Peyer's patch (tissue), 4 donors: ENCODE results near the gene TESMIN. TPM values are rescaled to one million over a fixed set of nuclear protein-coding genes. Genes with fewer than 3 reads are reported as not detected.
A peak's percentile ranks its signal among the peaks of the same experiment; 100 is the strongest.

ENCODE experiments used
- DNase-seq, 3 donors: peaks; one replicate each; pipeline ENCODE4 v3.0.0-alpha.2; 2017 to 2019
- H3K27ac ChIP-seq, 4 donors: fragments of 200-600 bp; sonication (generic); one replicate each; pipeline ENCODE4 v1.5.1; 2016 to 2019
- H3K27me3 ChIP-seq, 2 donors: fragments of 200-600 bp; sonication (generic); one replicate each; pipeline ENCODE4 v1.5.1; 2019
- H3K36me3 ChIP-seq, 3 donors: fragments of 200-600 bp; sonication (generic); one replicate each; pipeline ENCODE4 v1.5.1; 2016 to 2019
- H3K4me1 ChIP-seq, 4 donors: fragments of 200-600 bp; sonication (generic); one replicate each; pipeline ENCODE4 v1.5.1; 2016 to 2019
- H3K4me3 ChIP-seq, 4 donors: fragments of 200-600 bp; sonication (generic); 1 replicate in 3 of 4; 2 replicates in 1 of 4; pipeline ENCODE4 v1.5.1; 2016 to 2019; ENCODE audit warnings: mild to moderate bottlenecking in 1 of 4
- H3K9me3 ChIP-seq, 4 donors: fragments of 200-600 bp; sonication (generic); one replicate each; pipeline ENCODE4 v1.5.1; 2016 to 2019; ENCODE audit warnings: mild to moderate bottlenecking in 1 of 4
- CTCF ChIP-seq, 6 experiments: fragments of 450-650 bp in 4 of 6; fragments of 200-600 bp in 2 of 6; sonication (generic) in 1 of 6; IDR thresholded peaks; one replicate each; pipeline ENCODE4 v1.5.1; 2017 to 2019; ENCODE audit warnings: antibody characterized with exemption in 6 of 6, mild to moderate bottlenecking in 3 of 6, moderate library complexity in 1 of 6
- POLR2A ChIP-seq, 2 donors: fragments of 450-650 bp; IDR thresholded peaks; one replicate each; pipeline ENCODE4 v1.5.1; 2017; ENCODE audit warnings: antibody characterized with exemption in 2 of 2, mild to moderate bottlenecking in 2 of 2, moderate library complexity in 2 of 2
- total RNA-seq, 4 donors: library from RNA; depleted of rRNA; stranded (reverse); fragments of >200 nt; gene quantifications; one replicate each; pipeline ENCODE4 v1.1.0, GENCODE V29; 2016

TESMIN gene
- total RNA-seq, 4 donors from 2014 or later: 2.6 to 16.7 (median 8.2) TPM

- TF ChIP-seq POLR2A (IDR thresholded peaks at IDR 0.05): no peak
- no peak for TF ChIP-seq CTCF (IDR thresholded peaks at IDR 0.05)
Observed at GRCh38 chr11:68698993-68699392, 52.3 kb downstream of the TESMIN start.

GRCh38 chr11:68695531-68695930, 55.8 kb downstream of the TESMIN start:
- Histone ChIP-seq H3K4me3 (no peak overlapping the region), H3K4me1 (no peaks in the 10 kb centered on the region), H3K36me3 (no peaks in the 10 kb centered on the region), H3K27ac (no peak overlapping the region), H3K27me3 (no peaks in the 10 kb centered on the region), H3K9me3 (no peaks in the 10 kb centered on the region)
- TF ChIP-seq CTCF (IDR thresholded peaks at IDR 0.05): no peak
- no peak for TF ChIP-seq POLR2A (IDR thresholded peaks at IDR 0.05)
- DNase-seq: no peak

More at GRCh38 chr11:68698993-68699392, 52.3 kb downstream of the TESMIN start:
- no peak for DNase-seq
- Histone ChIP-seq H3K9me3 (no peaks in the 10 kb centered on the region), H3K4me3 (no peak overlapping the region), H3K36me3 (no peaks in the 10 kb centered on the region), H3K27ac (no peak overlapping the region), H3K27me3 (no peaks in the 10 kb centered on the region), H3K4me1 (no peaks in the 10 kb centered on the region)

- no peak overlapping the region for H3K27ac ChIP-seq
- H3K4me1 ChIP-seq: no peaks in the 10 kb centered on the region
- no peak for DNase-seq
- no peaks in the 10 kb centered on the region for H3K9me3 ChIP-seq
- TF ChIP-seq CTCF (IDR thresholded peaks at IDR 0.05) (no peak), POLR2A (IDR thresholded peaks at IDR 0.05) (no peak)
- no peaks in the 10 kb centered on the region for H3K27me3 ChIP-seq
- no peak overlapping the region for H3K4me3 ChIP-seq
- no peaks in the 10 kb centered on the region for H3K36me3 ChIP-seq
Observed at GRCh38 chr11:68694431-68695297, 56.7 kb downstream of the TESMIN start.

- peak in 1 of 3 donors; percentile 21 for DNase-seq
- no peaks in the 10 kb centered on the region for H3K4me1 ChIP-seq
- H3K4me3 ChIP-seq: no peak overlapping the region
- no peaks in the 10 kb centered on the region for H3K27me3 ChIP-seq
- no peak for TF ChIP-seq CTCF (IDR thresholded peaks at IDR 0.05)
- H3K9me3 ChIP-seq: no peaks in the 10 kb centered on the region
- no peak overlapping the region for H3K27ac ChIP-seq
- no peaks in the 10 kb centered on the region for H3K36me3 ChIP-seq
Observed at GRCh38 chr11:68693484-68693882, 57.8 kb downstream of the TESMIN start.

GRCh38 chr11:68692871-68693483, 58.3 kb downstream of the TESMIN start:
- DNase-seq: peak in 1 of 3 donors; percentile 28
- Histone ChIP-seq H3K36me3 (no peaks in the 10 kb centered on the region), H3K27me3 (no peaks in the 10 kb centered on the region), H3K9me3 (no peaks in the 10 kb centered on the region), H3K4me3 (no peak overlapping the region), H3K4me1 (no peaks in the 10 kb centered on the region), H3K27ac (no peak overlapping the region)
- TF ChIP-seq POLR2A (IDR thresholded peaks at IDR 0.05) (no peak), CTCF (IDR thresholded peaks at IDR 0.05) (no peak)
